ENCODE data around the gene EPHB3.

EPHB3 gene

DNA sequence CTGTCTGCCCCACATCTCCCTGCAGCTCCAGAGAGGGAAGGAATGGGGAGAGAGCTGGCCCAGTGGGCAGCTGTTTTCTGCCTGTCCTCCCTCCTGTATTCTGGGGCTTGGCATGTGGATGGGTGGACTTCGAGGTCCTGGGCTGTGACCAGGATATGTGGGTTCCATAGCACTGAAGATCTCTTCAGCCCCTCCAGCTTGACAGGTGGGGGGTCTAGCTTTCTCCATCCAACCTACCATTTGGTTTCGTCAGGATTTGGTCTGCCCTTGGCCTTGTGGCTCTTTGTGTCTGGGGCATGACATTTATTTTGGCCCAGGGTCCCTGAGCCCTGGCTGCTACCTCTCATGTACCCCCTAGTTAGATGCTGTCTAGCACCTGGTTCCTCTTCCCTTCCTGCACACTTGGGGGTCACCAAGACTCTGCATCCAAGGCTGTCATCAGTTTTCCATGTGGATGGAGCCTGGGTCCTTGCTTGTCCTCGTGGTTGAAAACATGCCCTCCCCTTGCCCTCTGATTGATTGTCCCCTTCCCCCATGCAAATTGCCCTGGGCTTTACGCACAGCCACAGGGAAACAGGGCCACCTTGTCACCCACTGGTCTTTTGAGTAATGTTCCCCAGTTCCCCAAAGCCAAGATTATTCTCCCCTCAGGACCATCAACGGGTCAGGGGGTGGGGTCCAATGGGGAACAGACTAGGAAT is 3.2 kb downstream of the EPHB3 start:
- DNase-seq (ENCODE audit: low spot score) = no peak

- DNase-seq (ENCODE audit: low spot score) = no peak
Observed at GRCh38 chr3:184565421-184566211, 4.0 kb downstream of the EPHB3 start.

DNA sequence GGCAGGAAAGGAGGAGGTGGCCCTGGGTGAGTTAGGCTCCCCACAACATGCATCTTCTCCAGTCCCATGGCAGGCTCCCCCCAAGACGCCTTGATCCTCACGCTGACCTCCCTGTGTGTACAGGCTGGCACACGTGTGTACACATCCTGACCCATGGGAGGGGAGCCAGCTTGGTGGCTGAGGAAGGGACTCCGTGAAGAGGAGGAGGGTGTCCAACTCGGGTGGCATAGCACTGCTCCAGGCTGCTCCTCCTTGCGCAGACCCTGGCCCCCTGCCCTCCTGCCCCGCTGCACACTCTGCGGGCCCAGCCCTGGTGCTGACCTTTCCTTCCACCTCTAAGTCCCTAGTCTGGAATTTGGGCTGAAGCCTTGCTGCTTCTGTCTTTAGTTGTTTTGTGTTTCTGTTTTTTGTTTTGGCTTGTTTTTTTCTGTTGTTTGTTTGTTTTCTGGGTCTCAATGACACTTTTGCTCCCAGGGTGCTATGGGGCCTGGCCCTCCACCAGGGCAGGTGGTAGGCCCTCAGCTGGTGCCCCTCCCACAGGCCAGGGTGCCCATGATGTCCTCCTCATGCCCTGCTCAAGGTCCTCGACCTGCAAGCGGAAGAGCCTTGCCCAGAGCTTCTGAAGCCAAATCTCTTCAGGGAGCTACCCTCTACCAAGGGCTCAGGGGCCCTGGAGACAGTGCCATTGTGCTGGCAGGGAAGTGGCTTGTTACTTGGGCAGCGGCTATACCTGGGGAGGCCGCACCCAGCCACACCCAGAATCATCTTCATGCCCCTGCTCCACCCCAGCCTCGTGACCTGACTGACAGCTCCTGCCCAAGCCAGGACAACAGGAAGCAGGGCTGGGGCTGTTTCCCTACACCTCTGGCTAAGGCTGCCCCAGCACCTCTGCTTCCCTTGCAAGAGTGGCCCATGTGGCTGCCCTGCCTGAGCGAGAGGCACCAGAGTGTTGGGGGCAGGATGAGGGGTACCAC is 5.1 kb downstream of the EPHB3 start:
- no peak for DNase-seq (ENCODE audit: low spot score)

DNA sequence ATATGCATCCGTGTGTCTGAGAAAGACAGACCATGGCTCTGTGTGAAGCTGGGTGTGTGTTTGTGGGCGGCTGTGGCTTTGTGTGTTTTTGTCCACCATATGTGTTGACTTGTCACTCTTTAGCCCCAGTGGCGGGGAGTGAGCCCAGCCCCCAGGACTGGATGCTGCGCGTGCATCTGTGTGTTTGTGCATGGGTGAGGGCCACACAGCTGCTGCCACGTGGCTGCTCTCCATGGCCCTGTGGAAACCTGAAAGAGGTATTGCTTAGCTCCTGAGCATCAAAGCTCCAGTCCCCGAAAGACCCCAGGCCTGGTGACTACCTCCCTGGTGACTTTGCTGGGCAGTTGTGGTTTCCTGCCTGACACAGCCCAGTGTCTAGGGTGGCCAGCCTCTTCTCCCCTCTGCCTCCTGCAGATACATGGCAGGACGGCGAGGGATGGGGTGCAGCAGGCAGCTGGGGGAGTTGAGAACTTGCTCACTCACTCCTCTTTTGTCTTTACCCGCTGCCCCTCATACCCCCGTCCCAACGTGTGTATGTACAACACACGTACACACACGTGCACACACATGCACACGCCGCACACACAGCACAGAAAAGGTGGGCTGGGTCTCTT is 6.5 kb downstream of the EPHB3 start:
- DNase-seq (ENCODE audit: low spot score) = no peak

DNA sequence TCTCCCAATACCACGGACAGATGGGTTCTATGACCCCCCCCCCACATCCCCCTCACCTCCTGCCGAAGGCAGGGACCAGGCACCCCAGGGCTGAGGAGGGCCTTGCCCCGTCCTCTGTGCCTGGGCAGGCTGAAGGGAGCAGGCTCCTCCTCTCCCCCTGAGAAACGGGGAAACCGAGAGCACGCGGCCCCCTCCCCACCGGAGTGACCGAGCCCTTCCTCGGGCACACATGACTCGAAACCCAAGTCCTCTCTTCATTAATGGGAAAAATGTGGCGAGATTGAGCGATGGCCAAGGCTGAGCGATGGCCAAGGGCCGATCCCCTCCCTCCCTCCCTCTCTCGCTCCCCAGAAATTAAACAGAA is 7.0 kb downstream of the EPHB3 start:
- DNase-seq (ENCODE audit: low spot score) = no peak

DNA sequence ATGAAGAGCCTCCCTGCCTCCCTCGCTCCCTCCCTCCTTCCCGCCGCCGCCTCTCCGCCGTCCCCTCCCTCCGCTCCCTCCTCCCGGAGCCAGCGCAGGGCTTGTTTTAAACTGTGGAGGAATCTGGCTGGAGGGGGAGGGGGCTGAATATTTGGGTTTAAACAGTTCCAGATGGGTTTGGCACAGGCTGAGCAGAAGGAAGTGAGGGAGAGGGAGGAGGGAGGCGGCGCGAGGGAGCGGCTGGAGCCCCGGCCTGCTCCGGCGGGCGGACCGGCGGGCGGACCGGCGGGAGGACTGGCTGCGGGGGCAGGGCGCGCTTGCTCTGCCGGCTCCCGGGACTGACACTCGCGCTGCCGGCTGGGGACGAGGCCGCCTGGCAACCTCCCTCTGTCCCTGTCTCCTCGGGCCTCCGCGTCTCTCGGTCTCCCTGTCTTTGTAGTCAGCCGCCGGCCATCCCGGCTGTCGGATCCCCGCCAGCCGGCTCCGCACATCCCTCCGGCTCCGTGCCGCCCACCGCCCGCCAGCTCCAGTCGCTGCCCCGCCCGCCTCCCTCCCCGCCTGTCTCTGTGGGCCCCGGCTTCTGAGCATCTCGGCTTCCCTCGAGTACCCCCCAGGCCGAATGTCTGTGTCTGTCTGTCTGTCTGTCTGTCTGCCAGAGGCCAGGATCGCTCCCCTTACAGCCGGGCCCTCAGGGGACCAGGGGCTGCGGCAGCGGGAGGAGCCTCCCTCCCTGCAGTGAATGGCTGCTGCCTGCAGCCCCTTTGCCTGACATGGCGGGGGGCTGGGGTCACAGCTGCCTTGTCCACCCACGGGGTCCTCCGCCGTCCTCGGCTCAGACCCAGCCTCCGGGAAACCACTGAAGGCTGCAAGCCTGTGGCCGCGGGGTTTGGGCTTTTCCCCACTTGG is 7.6 kb downstream of the EPHB3 start:
- peak; percentile 80 for DNase-seq (ENCODE audit: low spot score)

GRCh38 chr3:184570035-184570434 is 8.4 kb downstream of the EPHB3 start:
- DNase-seq (ENCODE audit: low spot score) = no peak

GRCh38 chr3:184570489-184570888 is 8.9 kb downstream of the EPHB3 start:
- DNase-seq (ENCODE audit: low spot score) = peak; percentile 86

- DNase-seq (ENCODE audit: low spot score) = no peak
Observed at GRCh38 chr3:184571750-184572377, 10.3 kb downstream of the EPHB3 start.

- DNase-seq (ENCODE audit: low spot score) = no peak
Observed at GRCh38 chr3:184572633-184573270, 11.2 kb downstream of the EPHB3 start.

- DNase-seq (ENCODE audit: low spot score) = peak; percentile 80
Observed at GRCh38 chr3:184574515-184575417, 13.2 kb downstream of the EPHB3 start.

- DNase-seq (ENCODE audit: low spot score) = no peak
Observed at GRCh38 chr3:184575701-184576100, 14.1 kb downstream of the EPHB3 start.

- DNase-seq (ENCODE audit: low spot score) = no peak
Observed at GRCh38 chr3:184576457-184577240, 15.1 kb downstream of the EPHB3 start.

- DNase-seq (ENCODE audit: low spot score) = no peak
Observed at GRCh38 chr3:184577546-184577945, 16.0 kb downstream of the EPHB3 start.

DNA sequence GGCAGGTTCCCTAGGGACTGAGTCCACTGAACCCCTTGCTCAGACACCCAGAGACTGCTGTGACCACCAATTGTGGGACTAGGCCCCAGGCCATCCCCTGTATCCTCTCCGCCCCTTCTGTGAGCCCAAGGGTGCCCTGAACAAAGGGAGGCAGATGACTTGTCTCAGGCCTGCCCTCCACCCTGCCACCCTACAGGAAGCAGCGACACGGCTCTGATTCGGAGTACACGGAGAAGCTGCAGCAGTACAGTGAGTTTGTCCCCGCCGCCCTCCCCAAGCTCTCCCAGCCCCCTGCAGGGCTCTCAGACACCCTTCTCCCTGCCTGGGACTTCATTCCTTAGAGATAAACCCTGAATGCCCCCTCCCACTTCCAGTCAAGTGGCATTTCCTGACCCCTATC is 16.6 kb downstream of the EPHB3 start:
- DNase-seq (ENCODE audit: low spot score) = no peak

DNA sequence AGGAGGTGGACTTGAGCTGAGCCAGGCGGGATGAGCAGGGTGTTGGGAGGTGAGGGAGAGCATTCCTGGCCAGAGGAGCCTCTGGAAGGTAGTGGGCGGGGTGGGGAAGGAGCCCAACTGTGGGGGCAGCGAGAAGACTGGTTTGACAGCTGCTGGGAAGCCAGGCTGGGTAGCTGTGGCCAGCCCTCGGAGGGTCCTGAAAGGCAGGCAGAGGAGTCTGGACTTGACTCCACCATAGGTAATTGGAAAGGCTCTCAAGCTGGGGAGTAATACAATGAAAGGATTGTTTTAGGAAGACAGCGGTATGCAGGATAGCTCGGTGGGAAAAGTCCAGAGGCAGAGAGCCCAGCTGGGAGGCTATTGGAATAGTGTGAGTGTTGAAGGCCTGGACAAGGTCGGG is 17.2 kb downstream of the EPHB3 start:
- DNase-seq (ENCODE audit: low spot score) = no peak

- DNase-seq (ENCODE audit: low spot score) = no peak
Observed at GRCh38 chr3:184579513-184579912, 17.9 kb downstream of the EPHB3 start.

- DNase-seq (ENCODE audit: low spot score) = no peak
Observed at GRCh38 chr3:184580376-184580775, 18.8 kb downstream of the EPHB3 start.
